Aorta (tissue), 5 donors: Measurements from ENCODE around the gene MRPL9. TPM values are rescaled to one million over a fixed set of nuclear protein-coding genes. Genes with fewer than 3 reads are reported as not detected.
A peak's percentile ranks its signal among the peaks of the same experiment; 100 is the strongest.

Experiments used
- ATAC-seq: fragments of 200-7000 bp; cut with Tn5 transposase; one replicate; pipeline ENCODE4 v1.9.1; 2022; ENCODE audit warnings: moderate library complexity; ENCODE audit not compliant: low FRiP score
- DNase-seq, 2 donors: peaks; one replicate each; pipeline ENCODE4 v3.0.0-alpha.2; 2020
- H3K27ac ChIP-seq, 2 donors: one replicate each; pipeline ENCODE4 v1.5.1; 2013; ENCODE audit warnings: low read length in 2 of 2, mild to moderate bottlenecking in 2 of 2, moderate library complexity in 2 of 2, control low read depth in 1 of 2, inconsistent platforms in 1 of 2, low read depth in 1 of 2
- H3K27me3 ChIP-seq, 2 donors: one replicate each; pipeline ENCODE4 v1.6.1; 2013; ENCODE audit warnings: control low read depth in 1 of 2, low read length in 1 of 2, mild to moderate bottlenecking in 1 of 2, moderate library complexity in 1 of 2; ENCODE audit not compliant: insufficient read depth in 2 of 2, control insufficient read depth in 1 of 2
- H3K36me3 ChIP-seq, 2 donors: one replicate each; pipeline ENCODE4 v1.6.1; 2013; ENCODE audit warnings: control low read depth in 1 of 2, low read length in 1 of 2, mild to moderate bottlenecking in 1 of 2; ENCODE audit not compliant: insufficient read depth in 2 of 2, control insufficient read depth in 1 of 2
- H3K4me1 ChIP-seq, 2 donors: one replicate each; pipeline ENCODE4 v1.6.1; 2013; ENCODE audit warnings: low read length in 2 of 2, control low read depth in 1 of 2, mild to moderate bottlenecking in 1 of 2, moderate library complexity in 1 of 2; ENCODE audit not compliant: insufficient read depth in 2 of 2, control insufficient read depth in 1 of 2
- H3K4me3 ChIP-seq, 2 donors: one replicate each; pipeline ENCODE4 v1.5.1; 2013; ENCODE audit warnings: low read length in 2 of 2, control low read depth in 1 of 2, mild to moderate bottlenecking in 1 of 2
- H3K9me3 ChIP-seq: one replicate; pipeline ENCODE4 v1.6.1; 2013; ENCODE audit warnings: mild to moderate bottlenecking, low read length; ENCODE audit not compliant: control insufficient read depth
- WGBS, 2 donors: extraction: QIAGEN DNeasy Blood & Tissue Kit; methylation state at CpG; one replicate each; pipeline ENCODE4 v1.1.7; 2013; 5-methylcytosine and 5-hydroxymethylcytosine counted together
- intact Hi-C, 2 donors: fragments of 100-400 bp; cut with DNase I; formaldehyde crosslinking; loops; one replicate each; pipeline versions ENCODE4 v1.14.2 to v1.15.0; 2022
- polyA plus RNA-seq, 2 donors: library from polyadenylated mRNA; stranded (reverse); fragments of 200-250 nt; gene quantifications; one replicate each; pipeline ENCODE4 v1.2.3, GENCODE V29; 2013
- total RNA-seq, 2 donors: library from RNA; stranded (reverse); fragmentation: NEBNext Ultra II Directional; extraction: Animal tissue kit (Norgen Biotek cat#: 25700); gene quantifications; one replicate each; pipeline ENCODE4 v1.2.1, GENCODE V29; 2021
- donor health status: healthy with polysubstance abuse.
- donor health status: Bipolar disorder and iron deficiency.
- donor health status: DM: no; HTN: no; CAD: no.
- donor health status: DM: no; HTN: no; CAD: no.
- donor health status: DM: yes; HTN: yes; CAD: no.

MRPL9 gene
- total and polyA plus RNA-seq, 4 donors: 38.7 to 58.9 (median 46.2) TPM

- Histone ChIP-seq H3K4me3 (peak overlapping the region; percentile 67 to 70), H3K27me3 (no peaks in the 10 kb centered on the region), H3K4me1 (no peaks in the 10 kb centered on the region), H3K27ac (peak overlapping the region in 1 of 2 donors; percentile 16), H3K36me3 (no peaks in the 10 kb centered on the region), H3K9me3 (no peaks in the 10 kb centered on the region)
- WGBS, 2 donors: 7 to 8% methylated on average over 5 of the region's 5 CpGs
- DNase-seq (no peak), ATAC-seq (no peak)
- intact Hi-C loops: no loop called here
These were observed 42.7 kb downstream of the MRPL9 start for GRCh38 chr1:151720554-151720953.

GRCh38 chr1:151720125-151720524 is 43.2 kb downstream of the MRPL9 start:
- no peak overlapping the region for H3K27ac ChIP-seq
- intact Hi-C loops: no loop called here
- no peaks in the 10 kb centered on the region for H3K36me3 ChIP-seq
- H3K9me3 ChIP-seq: no peaks in the 10 kb centered on the region
- no peaks in the 10 kb centered on the region for H3K4me1 ChIP-seq
- DNase-seq: no peak
- no peak overlapping the region for H3K4me3 ChIP-seq
- ATAC-seq: no peak
- 50 to 56% methylated on average over 1 of the region's 1 CpG for WGBS, 2 donors
- no peaks in the 10 kb centered on the region for H3K27me3 ChIP-seq

- Histone ChIP-seq H3K9me3 (no peaks in the 10 kb centered on the region), H3K36me3 (no peaks in the 10 kb centered on the region), H3K4me1 (no peaks in the 10 kb centered on the region), H3K27ac (no peak overlapping the region), H3K4me3 (no peak overlapping the region), H3K27me3 (no peaks in the 10 kb centered on the region)
- DNase-seq: no peak
- WGBS, 2 donors: 70 to 94% methylated on average over 4 of the region's 4 CpGs
- no peak for ATAC-seq
- intact Hi-C loops: no loop called here
These were observed 44.6 kb downstream of the MRPL9 start for GRCh38 chr1:151718666-151719065.

GRCh38 chr1:151718011-151718431 is 45.3 kb downstream of the MRPL9 start:
- no peak for DNase-seq
- WGBS, 2 donors: 18 to 20% methylated on average over 4 of the region's 4 CpGs
- no peaks in the 10 kb centered on the region for H3K27me3 ChIP-seq
- no peak overlapping the region for H3K27ac ChIP-seq
- no peaks in the 10 kb centered on the region for H3K4me1 ChIP-seq
- intact Hi-C loops: no loop called here
- no peaks in the 10 kb centered on the region for H3K36me3 ChIP-seq
- no peak for ATAC-seq
- no peaks in the 10 kb centered on the region for H3K9me3 ChIP-seq
- H3K4me3 ChIP-seq: no peak overlapping the region

GRCh38 chr1:151716771-151717631 is 46.3 kb downstream of the MRPL9 start, which contains the start of gene CELF3:
TSS of gene CELF3 (minus strand) at chr1:151716803. CDS start at chr1:151716020, 783 bp downstream.
- H3K4me1 ChIP-seq: no peaks in the 10 kb centered on the region
- no peak for ATAC-seq

GRCh38 chr1:151716405-151716762 is 46.9 kb downstream of the MRPL9 start:
- H3K36me3 ChIP-seq: no peaks in the 10 kb centered on the region
- no peak overlapping the region for H3K27ac ChIP-seq
- DNase-seq (no peak), ATAC-seq (no peak)
- intact Hi-C loops: no loop called here
- H3K4me1 ChIP-seq: no peaks in the 10 kb centered on the region
- 5 to 9% methylated on average over 8 to 11 of the region's 11 CpGs for whole genome bisulfite sequencing, 2 donors
- H3K4me3 ChIP-seq: no peak overlapping the region
- no peaks in the 10 kb centered on the region for H3K27me3 ChIP-seq
- no peaks in the 10 kb centered on the region for H3K9me3 ChIP-seq

More at GRCh38 chr1:151716771-151717631, 46.3 kb downstream of the MRPL9 start, which contains the start of gene CELF3:
- no peaks in the 10 kb centered on the region for H3K36me3 ChIP-seq
- DNase-seq: no peak
- no peaks in the 10 kb centered on the region for H3K27me3 ChIP-seq
- 5 to 10% methylated on average over 24 to 27 of the region's 27 CpGs for WGBS, 2 donors
- H3K4me3 ChIP-seq: no peak within 1 kb of the TSS
- no peaks in the 10 kb centered on the region for H3K9me3 ChIP-seq
- H3K27ac ChIP-seq: no peak within 1 kb of the TSS
- intact Hi-C loops: no loop called here

GRCh38 chr1:151715726-151716404 is 47.4 kb downstream of the MRPL9 start:
- ATAC-seq: no peak
- 43 to 44% methylated on average over 16 to 17 of the region's 17 CpGs for WGBS, 2 donors
- H3K36me3 ChIP-seq: no peaks in the 10 kb centered on the region
- H3K27me3 ChIP-seq: no peaks in the 10 kb centered on the region
- DNase-seq: no peak
- no peak overlapping the region for H3K27ac ChIP-seq
- H3K4me3 ChIP-seq: no peak overlapping the region
- no peaks in the 10 kb centered on the region for H3K4me1 ChIP-seq
- intact Hi-C loops: no loop called here
- no peaks in the 10 kb centered on the region for H3K9me3 ChIP-seq

- Histone ChIP-seq H3K36me3 (no peaks in the 10 kb centered on the region), H3K27ac (no peak overlapping the region), H3K4me1 (no peaks in the 10 kb centered on the region), H3K9me3 (no peaks in the 10 kb centered on the region), H3K4me3 (no peak overlapping the region), H3K27me3 (no peaks in the 10 kb centered on the region)
- DNase-seq: no peak
- no peak for ATAC-seq
- 71 to 77% methylated on average over 10 of the region's 10 CpGs for WGBS, 2 donors
- intact Hi-C loops: no loop called here
These were observed 48.2 kb downstream of the MRPL9 start for GRCh38 chr1:151714820-151715725.
